GM10248 (cell line): ENCODE measurements around the gene PDZD4.

Experiments used
- CTCF ChIA-PET: fragments of 300-600 bp; sonication (Branson Sonifier 250); formaldehyde crosslinking; extraction: SDS; loops from one replicate; lab custom pipeline; 2021; ENCODE audit warnings: antibody characterized with exemption; lab: Yijun Ruan, JAX
- POLR2A ChIA-PET: fragments of 350-650 bp; sonication (Branson Sonifier 250); formaldehyde crosslinking; extraction: SDS; loops from one replicate; lab custom pipeline; 2020; ENCODE audit warnings: antibody characterized with exemption; lab: Yijun Ruan, JAX
- DNase-seq: peaks from one replicate; pipeline ENCODE4 v3.0.0; 2012; ENCODE audit errors: extremely low spot score
- CTCF ChIP-seq: IDR thresholded peaks from 2 replicates; pipeline ENCODE4 v1.5.1; 2012; ENCODE audit warnings: mild to moderate bottlenecking, low read depth; ENCODE audit errors: extremely low read depth, missing control alignments, control extremely low read depth

The PDZD4 gene

GRCh38 chrX:153803211-153804099, 26.9 kb downstream of the PDZD4 start:
- ChIA-PET POLR2A (no interaction called here), CTCF (no interaction called here)
- no peak for TF ChIP-seq CTCF
- no peak for DNase-seq

- ChIA-PET CTCF (no interaction called here), POLR2A (no interaction called here)
- no peak for DNase-seq
- TF ChIP-seq CTCF, result no peak
Observed at GRCh38 chrX:153802513-153803045, 27.8 kb downstream of the PDZD4 start.

GRCh38 chrX:153801669-153802068, 28.7 kb downstream of the PDZD4 start:
- DNase-seq, result no peak
- ChIA-PET POLR2A (no interaction called here), CTCF (no interaction called here)
- no peak for TF ChIP-seq CTCF

GRCh38 chrX:153800746-153801145, 29.6 kb downstream of the PDZD4 start:
- ChIA-PET POLR2A (no interaction called here), CTCF (no interaction called here)
- no peak for TF ChIP-seq CTCF
- no peak for DNase-seq

GRCh38 chrX:153800177-153800722, 30.1 kb downstream of the PDZD4 start:
- POLR2A ChIA-PET, result no interaction called here
- CTCF ChIA-PET, result no interaction called here
- TF ChIP-seq CTCF, result no peak
- no peak for DNase-seq

GRCh38 chrX:153799326-153799725, 31.0 kb downstream of the PDZD4 start:
- no peak for TF ChIP-seq CTCF
- POLR2A ChIA-PET, result no interaction called here
- CTCF ChIA-PET, result no interaction called here
- DNase-seq, result no peak
